ENCODE measurements around the gene MRPL20.
"Not testable (repeated sequence)": the region's sequence is repeated elsewhere in the genome, so short reads cannot be mapped to it uniquely, and the experiment has no call there.

MRPL20 gene

DNA sequence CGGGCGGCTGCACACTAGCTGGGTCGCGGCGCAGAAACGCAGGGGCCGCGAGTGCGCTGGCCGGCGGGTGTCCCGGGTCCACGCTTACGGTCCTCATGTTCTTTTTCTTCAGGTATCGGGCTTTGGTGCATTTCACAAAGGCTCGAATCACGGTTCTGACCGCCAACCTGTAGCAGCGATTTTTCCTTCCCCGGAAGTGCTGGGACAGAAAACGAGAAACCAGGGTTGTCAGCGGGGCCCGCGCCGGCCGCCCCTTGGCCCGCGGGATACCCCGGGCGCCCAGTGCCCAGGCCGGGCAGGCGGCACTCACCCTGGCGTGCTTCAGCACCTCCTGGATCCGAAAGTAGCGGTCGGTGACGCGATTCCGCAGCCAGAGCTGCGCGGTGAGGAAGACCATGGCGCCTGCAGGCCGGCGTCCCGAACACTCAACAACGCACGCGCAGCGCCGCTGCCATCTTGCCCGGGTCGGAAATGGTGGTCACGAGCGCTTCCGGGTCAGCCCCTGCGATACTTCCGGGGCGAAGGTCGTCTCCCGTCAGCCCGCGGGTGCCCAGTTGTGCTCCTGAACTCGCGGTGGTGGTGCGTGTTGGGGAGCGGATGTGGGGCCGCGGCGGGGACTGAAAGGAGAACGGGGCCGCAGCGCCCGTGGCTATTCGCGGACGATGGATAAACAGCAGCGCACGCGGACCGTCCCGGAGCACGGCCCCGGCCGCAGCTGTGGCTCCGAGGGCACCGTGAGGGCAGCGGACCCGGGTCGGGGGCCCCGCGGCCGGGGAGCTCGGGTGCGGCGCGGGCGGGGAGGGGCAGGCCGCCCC is at the start of gene MRPL20:
TSS of gene MRPL20 (minus strand) at position 473 of the 815 bp plus-strand sequence. CDS start at position 397, 76 bp downstream.
- peak; percentile 95 to 96 for DNase-seq

DNA sequence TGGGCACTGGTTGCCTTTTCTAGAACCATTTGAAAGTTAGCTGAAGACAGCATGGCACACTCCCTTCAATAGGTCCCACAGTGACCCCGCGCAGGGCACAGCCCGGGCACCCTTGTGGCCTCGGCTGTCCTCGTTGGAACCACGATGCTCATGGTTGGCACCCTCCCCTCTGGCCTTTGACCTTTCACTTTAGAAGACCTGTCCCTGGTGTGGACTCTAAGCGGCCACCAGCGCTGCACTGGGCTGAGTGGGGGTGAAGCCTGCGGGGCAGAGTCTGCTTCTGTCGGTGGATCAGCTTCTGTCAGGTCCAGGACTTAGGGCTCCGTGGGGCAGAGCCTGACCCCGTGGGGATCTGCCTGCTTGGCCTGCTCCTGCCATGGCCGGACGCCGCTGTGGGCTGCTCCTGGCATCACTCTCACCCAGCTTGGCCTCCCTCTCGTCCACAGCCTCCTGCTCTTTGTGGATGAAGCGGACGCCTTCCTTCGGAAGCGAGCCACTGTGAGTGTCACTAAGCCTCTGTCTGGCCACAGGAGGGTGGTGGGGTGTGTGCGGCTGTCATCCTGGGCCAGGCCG is 49.7 kb upstream of the MRPL20 start:
- DNase-seq = not testable (repeated sequence)

DNA sequence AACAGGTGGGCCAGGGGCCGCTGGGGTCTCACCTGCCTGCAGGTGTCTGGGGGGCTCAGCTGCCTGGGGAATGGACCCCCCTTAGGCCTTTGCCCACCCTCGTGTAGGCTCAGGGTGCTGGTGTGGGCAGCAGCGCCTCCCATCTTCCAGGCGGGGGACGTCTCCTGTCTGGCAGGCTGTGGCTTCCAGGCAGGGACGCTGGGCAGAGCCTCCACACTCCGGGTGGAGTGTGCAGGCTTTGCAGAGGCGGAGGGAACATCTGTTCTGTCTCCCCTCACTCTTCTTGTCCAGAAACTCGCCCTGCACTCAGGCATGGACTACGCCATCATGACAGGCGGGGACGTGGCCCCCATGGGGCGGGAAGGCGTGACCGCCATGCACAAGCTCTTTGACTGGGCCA is 48.8 kb upstream of the MRPL20 start:
- not testable (repeated sequence) for DNase-seq

DNA sequence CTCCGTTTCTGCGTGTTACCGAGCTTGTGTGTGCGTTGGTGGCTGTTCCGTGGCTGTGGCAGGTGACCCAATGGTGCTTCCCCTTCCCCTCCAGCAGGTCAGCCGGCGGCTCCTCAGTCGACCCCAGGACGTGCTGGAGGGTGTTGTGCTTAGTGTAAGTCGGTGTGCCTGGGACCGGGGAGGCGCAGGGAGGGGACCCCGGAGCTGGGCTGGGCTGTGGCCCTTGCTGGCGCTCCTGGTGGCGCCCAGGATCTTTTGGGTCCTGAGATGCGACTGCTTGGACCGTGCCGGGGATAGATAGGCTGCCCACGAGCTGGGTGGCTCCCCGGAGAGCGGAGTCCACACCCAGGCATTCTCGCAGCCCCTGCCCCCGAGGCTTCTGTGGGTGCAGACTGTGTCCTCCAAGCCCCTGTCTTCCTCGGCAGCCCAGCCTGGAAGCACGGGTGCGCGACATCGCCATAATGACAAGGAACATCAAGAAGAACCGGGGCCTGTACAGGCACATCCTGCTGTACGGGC is 48.3 kb upstream of the MRPL20 start:
- no peak for DNase-seq

DNA sequence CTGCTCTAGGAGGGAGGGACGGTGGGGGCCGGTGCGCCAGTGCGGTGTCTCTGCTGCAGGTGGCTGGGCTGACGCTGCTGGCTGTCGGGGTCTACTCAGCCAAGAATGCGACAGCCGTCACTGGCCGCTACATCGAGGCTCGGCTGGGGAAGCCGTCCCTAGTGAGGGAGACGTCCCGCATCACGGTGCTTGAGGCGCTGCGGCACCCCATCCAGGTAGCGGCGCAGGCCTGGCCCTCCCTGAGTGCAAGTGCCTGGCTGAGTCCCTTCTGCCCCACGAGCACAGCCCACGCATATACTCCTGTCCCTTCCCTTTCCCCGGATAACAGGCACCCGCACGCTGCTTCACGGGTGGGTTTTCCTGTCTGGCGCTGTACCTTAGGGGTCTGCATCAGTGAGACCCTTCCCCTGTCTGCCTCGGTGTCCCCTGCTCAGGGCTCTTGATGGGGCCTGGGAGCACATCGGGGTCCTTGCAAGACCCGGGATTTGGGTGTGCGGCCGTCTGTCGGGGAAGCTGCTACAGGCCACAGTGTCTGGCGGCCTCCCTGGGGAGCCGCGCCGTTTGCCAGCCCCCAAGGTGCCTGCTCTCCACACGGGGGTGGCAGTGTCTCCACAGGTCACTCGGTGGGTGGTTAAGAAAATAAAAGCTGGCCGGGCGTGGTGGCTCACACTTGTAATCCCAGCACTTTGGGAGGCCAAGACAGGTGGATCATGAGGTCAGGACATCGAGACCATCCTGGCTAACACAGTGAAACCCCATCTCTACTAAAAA is 47.4 kb upstream of the MRPL20 start:
- not testable (repeated sequence) for DNase-seq

DNA sequence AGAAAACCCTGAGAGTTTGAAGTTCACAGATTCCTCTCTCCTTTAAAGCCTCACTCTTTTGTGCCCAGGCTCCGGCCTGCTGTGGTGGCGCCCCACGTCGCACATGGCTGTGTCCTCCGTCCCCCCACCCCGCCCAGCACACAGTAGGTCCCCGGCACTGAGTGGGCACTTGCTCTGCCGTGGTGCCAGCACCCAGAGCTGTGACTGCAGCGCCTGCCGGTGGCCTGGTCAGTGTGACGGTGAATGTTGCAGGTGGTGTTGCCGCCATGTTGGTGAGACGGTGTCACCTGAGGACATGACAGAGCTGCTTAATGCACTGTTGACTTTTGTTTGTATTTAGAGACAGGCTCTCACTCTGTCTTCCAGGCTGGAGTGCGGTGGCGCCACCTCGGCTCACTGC is 45.8 kb upstream of the MRPL20 start:
- DNase-seq = no peak

DNA sequence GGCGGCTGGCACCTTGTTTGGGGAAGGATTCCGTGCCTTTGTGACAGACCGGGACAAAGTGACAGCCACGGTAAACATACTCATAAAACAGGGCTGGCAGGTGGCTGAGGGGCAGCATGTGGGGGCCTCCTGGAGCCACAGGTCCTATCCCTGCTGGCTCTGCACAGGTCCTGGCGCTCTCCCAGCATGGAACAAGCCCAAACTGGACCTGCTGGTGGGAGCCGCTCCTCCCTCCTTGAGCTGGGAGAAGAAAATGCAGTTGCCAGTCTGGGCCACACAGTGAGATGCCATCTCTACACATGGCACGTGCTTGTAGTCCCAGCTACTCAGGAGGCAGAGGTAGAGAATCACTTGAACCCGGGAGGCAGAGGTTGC is 45.3 kb upstream of the MRPL20 start:
- DNase-seq = not testable (repeated sequence)

DNA sequence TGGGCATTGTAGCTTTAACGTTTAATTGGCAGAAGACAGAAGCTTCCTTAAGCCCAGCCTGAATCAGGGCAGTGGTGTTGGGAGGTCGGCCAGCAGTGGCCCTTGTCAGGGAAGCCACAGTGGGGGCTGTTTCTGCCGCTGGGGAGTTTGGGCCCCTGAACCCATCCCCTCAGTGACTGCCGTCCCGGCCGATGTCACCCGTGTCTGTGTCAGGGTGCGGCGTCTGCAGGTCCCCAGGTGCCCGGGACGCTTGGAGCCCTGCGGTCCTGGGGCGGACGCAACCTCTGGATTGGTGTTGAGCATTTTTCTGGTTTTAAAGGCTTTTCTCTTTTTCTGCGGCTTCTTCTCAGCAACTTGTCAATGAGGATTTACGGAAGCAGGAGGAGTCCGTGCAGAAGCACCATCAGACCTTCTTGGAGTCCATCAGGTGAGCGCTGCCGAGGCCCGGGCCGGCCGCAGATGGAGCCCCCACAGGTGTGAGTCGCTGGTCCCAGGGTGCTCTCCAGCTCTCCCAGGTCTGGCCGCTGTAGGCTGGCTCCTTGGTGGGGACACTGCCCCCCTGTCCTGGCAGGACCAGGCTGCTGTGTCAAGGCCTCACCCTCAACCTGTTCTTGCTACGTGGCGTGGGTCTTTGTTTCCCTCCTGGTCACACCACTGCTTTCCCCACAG is 44.7 kb upstream of the MRPL20 start:
- no peak for DNase-seq

DNA sequence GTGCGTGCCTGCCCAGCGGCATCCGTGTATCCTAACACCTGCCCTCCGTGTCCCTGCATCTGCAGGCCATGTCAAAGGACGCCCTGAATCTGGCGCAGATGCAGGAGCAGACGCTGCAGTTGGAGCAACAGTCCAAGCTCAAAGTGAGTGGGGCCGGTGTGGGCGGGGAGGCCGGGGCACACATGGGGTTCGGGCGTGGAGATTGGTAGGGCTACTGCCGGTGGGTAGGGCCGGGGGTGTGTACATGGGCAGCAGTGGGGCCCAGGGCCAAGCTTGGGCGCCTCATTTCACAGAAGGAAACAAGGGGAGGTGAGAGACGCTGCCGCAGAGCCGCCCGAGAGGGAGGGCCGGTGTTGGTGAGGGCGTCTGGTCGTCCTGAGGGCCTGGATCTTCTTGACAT is 43.5 kb upstream of the MRPL20 start:
- not testable (repeated sequence) for DNase-seq

DNA sequence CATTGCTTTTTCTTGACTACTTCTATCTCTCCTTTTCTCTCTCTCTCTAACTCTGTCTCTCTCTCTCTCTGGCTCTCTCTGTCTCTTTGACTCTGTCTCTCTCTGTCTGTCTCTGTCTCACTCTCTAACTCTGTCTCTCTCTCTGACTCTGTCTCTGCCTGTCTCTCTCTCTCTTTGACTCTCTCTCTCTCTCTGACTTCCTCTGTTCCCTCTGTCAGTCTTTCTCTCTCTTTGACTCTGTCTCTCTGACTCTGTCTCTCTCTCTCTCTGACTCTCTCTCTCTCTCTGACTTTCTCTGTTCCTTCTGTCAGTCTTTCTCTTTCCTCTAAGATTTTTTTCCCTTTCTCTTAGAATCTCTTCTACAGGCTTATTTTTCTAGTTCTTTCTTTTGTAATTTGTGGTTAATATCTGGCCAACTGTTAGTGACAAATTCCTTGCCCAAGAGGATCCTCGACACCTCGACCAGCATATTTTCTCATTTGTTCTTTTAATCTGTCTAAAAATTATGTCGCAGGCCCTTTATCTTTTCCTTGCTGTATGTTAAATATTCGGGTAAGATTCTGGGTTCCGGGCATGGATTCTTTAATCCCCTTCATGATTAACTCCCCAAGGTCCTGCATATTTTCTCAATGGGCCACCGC is 42.1 kb upstream of the MRPL20 start, which contains the start of gene ATAD3C:
TSS of gene ATAD3C (plus strand) at position 591 of the 641 bp plus-strand sequence. CDS start 995 bp downstream, outside the sequence.
- no peak for DNase-seq

DNA sequence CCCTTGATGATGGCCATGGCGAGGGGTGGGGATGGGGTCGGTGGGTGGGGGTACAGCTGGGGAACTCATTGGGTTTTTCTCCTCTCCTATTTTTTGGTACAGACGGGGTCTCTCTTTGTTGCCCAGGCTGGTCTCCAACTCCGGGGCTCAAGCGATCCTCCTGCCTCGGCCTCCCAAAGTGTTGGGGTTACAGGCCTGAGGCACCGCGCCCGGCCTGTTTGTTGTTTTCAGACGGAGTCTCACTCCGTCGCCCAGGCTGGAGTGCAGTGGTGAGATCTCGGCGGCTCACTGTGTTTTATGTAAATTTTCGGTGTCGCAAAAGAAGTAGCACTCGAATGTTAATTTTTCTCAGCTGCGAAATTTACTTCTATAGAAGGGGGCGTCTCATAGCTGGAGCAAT is 39.5 kb upstream of the MRPL20 start:
- DNase-seq = not testable (repeated sequence)

DNA sequence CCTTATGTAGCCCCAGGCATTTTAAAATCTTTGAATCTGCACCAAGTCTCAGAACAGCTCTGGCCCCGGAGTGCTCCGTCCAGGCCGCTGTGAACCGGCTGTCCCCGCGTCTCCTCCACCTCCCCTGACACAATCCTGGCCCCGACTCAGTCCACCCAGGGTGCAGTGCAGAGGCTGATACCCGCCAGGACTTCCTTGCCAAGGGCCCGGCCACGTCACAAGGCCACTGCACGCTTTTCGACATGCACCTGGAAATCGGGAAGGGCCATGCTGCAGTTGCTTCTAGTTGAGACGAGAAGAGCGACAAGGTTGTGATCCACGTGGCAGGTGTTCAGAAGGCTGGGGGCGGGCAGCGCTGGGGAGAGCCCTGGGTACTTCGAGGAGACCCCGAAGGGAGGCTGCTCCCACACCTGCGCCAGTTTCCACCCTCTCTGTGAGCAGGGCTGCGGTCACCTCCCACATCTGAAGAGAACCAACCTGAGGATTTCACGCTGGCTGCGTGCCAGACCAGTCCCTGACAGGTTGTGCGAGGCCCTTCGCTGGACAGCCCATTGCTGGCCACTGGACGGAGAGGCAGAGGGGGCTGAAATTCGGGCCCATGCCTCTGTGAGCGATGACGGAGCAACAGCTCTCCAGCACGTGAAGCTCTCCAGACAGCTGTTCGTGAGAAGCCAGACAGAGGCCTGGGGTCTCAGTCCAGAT is 35.1 kb upstream of the MRPL20 start:
- DNase-seq = no peak

DNA sequence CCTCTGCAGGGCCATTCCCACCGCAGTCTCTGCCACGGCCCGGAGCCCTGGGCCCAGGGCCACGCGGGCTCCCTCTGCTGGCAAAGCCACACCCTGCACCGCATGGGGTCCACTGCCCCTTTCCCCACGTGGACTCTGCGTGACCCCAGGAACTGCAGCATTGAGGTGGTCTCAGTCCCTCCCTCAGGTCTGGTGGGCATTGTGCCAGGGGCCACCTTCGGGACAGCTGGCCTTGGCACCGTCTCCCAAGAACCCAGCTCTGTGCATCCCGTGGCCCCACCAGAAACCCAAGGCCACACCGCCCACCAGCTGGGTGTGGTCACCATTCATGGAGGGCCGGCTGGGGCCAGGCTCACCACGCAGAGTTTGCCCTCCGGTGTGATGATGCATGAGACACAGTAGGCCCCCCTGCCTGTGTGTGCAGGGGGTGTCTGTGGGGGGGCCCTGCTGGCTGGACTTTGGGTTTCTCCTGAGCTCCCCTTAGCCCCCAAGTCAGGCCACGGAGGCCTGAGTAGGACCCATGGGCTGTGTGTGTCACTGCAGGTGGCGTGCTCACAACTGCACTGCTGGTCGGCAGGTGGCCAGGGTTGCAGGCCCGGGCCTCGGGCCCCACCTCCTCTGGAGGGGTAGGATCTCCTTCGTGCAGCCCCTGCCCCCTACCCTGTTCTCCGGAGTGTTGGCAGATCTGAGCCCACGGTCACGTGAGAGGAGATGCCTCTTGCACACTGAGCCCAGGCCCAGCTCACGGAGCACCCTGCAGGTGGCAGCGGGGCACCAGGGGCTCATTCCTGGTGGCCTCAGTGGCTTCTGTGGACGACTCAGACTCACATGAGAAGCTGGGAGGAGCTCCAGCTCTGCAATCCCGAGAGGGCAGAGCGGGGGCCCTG is 34.2 kb upstream of the MRPL20 start:
- peak; percentile 46 to 51 for DNase-seq

DNA sequence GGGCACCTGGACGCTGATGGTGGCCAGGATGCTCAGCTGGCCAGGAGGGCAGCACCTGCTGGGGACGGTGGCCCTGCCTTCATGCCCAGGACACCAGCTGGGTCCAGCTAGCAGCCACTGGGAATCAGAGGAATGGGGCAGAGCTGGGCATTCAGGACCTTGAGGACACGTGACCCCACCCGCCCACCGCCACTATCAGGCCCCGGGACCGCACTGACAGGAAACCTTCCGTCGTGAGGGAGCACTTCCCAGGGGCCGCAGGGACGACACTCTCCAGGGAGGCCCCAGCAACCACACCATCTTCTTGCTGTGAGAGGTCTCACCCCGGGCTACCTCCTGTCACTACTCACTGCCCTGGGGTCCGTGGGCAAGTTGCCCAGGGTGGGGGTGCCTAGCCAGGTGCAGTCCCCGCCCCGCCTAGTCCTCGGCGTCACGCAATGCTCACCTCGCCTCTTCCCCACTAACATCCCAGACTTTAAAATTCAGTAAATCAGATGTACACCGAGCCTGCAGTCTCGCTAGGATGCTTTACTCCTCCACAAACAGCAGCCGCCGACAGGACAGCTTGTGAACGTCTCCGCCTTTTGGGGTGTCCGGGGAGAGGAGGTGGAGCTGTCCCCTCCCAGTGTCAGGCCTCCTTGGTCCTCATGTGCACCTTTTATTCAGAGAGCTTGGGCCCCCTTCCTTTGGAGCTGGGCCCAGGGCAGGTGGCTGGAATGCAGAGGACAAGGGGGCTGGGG is 33.3 kb upstream of the MRPL20 start:
- DNase-seq = no peak

DNA sequence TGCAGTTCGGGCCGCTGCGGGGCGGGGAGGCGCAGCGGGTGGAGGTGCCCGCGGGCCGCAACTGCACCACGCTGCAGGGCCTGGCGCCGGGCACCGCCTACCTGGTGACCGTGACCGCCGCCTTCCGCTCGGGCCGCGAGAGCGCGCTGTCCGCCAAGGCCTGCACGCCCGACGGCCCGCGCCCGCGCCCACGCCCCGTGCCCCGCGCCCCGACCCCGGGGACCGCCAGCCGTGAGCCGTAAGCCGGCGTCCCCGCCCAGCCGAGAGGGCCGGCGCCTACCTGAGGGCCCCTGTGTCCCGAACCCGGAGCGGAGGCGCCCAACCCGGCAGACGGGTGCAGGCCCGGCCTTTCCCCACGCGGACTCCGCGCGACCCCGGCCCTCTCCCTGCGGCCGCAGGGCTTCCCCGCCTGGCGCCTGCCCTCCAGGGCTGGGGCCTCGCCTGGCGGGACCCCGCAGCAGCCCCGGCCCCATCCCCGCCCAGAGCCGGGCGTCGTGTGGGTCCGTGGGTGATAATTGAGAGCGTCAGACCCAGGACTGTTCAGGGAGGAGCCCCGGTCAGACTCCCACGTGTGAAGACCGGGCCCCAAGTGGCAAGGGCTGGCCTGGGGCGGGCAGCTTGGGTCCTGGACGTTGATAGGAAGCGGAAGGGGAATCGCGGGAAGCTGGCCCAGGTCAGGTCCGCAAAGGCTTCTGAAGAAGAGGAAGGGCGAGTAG is 32.6 kb upstream of the MRPL20 start:
- no peak for DNase-seq

DNA sequence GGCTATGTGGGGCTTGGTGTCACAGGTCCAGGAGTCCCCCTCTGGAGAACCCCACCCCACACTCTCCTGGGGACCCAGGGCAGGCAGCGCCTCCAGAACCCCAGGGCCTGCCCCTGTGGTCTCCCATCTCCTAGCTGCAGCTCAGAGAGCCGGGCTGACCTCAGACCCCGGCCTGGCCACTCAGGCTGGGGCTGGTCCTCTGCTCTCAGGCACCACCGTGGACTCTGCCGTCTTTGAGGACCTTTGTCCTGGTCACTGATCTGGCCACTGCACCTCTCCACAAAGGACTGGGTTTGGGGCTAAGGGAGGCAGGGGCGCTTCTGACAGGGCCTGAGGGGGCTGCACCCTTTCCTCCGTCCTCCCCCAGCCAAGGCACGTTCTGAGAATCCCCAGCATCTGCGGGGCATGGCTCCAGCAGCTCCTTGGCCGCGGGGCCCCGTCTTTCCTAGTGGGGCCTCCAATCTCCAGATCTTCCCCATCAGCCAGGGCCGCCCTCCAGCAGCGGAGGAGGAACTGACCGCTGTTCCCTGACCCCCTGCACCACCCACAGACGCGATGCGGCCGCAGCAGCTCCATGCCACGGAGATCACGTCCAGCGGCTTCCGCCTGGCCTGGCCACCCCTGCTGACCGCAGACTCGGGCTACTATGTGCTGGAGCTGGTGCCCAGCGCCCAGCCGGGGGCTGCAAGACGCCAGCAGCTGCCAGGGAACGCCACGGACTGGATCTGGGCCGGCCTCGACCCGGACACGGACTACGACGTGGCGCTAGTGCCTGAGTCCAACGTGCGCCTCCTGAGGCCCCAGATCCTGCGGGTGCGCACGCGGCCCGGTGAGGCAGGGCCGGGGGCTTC is 31.7 kb upstream of the MRPL20 start:
- DNase-seq = no peak

DNA sequence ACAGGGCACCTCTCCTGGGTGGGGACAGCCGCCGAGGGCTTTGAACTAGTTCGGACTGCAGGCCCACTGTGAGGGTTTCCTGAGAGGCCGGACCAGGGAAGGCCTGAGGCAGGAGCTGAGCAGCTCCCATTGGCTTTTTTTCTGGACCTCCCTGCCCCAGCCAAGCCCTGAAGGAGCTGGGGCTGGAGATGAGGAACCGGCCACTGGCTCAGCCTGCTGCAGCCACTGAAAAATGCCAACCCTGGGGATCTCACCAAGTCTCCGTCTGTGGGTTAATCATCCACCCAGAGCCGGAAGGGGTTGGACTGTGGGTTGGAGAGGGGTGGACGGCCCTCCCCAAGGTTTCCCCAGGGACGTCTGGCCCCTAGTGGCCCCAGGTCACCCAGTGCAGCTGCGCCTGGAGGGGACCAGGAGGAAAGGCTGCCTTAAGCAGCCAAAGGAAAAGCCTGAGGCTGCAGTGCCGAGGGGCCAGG is 30.8 kb upstream of the MRPL20 start:
- DNase-seq = no peak

All from CD4-positive, alpha-beta T cell treated with Interleukin-1 beta for 1 hour (primary cell).